ENCODE data around the gene RBM42.

Gene RBM42

GRCh38 chr19:35601971-35602370, 26.9 kb upstream of the RBM42 start:
- TF ChIP-seq REST (IDR thresholded peaks at IDR 0.05; ENCODE audit: insufficient read depth in 1 of 2, low read depth in 2 of 2, low read length in 2 of 2), result no peak
- no peak for TF ChIP-seq FOXP2 (optimal IDR thresholded peaks at IDR 0.05; ENCODE audit: borderline replicate concordance, extremely low read depth, extremely low read length, insufficient read depth)
- TF ChIP-seq TAF1 (IDR thresholded peaks at IDR 0.05; ENCODE audit: borderline replicate concordance, insufficient read depth, low read length), result no peak
- TF ChIP-seq SIN3A (IDR thresholded peaks at IDR 0.05; ENCODE audit: borderline replicate concordance, insufficient read depth, low read length), result no peak
- TF ChIP-seq POLR2AphosphoS5 (IDR thresholded peaks at IDR 0.05; ENCODE audit: low read depth, low read length), result no peak

GRCh38 chr19:35607661-35608060, 21.2 kb upstream of the RBM42 start:
- no peak for TF ChIP-seq REST (IDR thresholded peaks at IDR 0.05; ENCODE audit: insufficient read depth in 1 of 2, low read depth in 2 of 2, low read length in 2 of 2)
- no peak for TF ChIP-seq POLR2AphosphoS5 (IDR thresholded peaks at IDR 0.05; ENCODE audit: low read depth, low read length)
- TF ChIP-seq TAF1 (IDR thresholded peaks at IDR 0.05; ENCODE audit: borderline replicate concordance, insufficient read depth, low read length), result no peak
- TF ChIP-seq FOXP2 (optimal IDR thresholded peaks at IDR 0.05; ENCODE audit: borderline replicate concordance, extremely low read depth, extremely low read length, insufficient read depth), result no peak
- no peak for TF ChIP-seq SIN3A (IDR thresholded peaks at IDR 0.05; ENCODE audit: borderline replicate concordance, insufficient read depth, low read length)

- no peak for TF ChIP-seq REST (IDR thresholded peaks at IDR 0.05; ENCODE audit: insufficient read depth in 1 of 2, low read depth in 2 of 2, low read length in 2 of 2)
- no peak for TF ChIP-seq TAF1 (IDR thresholded peaks at IDR 0.05; ENCODE audit: borderline replicate concordance, insufficient read depth, low read length)
- TF ChIP-seq SIN3A (IDR thresholded peaks at IDR 0.05; ENCODE audit: borderline replicate concordance, insufficient read depth, low read length), result no peak
- no peak for TF ChIP-seq FOXP2 (optimal IDR thresholded peaks at IDR 0.05; ENCODE audit: borderline replicate concordance, extremely low read depth, extremely low read length, insufficient read depth)
These were observed 20.6 kb upstream of the RBM42 start for GRCh38 chr19:35608251-35608650.

GRCh38 chr19:35609851-35610353, 18.9 kb upstream of the RBM42 start:
- TF ChIP-seq REST (IDR thresholded peaks at IDR 0.05; ENCODE audit: insufficient read depth in 1 of 2, low read depth in 2 of 2, low read length in 2 of 2) (no peak), POLR2AphosphoS5 (IDR thresholded peaks at IDR 0.05; ENCODE audit: low read depth, low read length) (no peak), TAF1 (IDR thresholded peaks at IDR 0.05; ENCODE audit: borderline replicate concordance, insufficient read depth, low read length) (no peak), FOXP2 (optimal IDR thresholded peaks at IDR 0.05; ENCODE audit: borderline replicate concordance, extremely low read depth, extremely low read length, insufficient read depth) (no peak), SIN3A (IDR thresholded peaks at IDR 0.05; ENCODE audit: borderline replicate concordance, insufficient read depth, low read length) (no peak)

- TF ChIP-seq FOXP2 (optimal IDR thresholded peaks at IDR 0.05; ENCODE audit: borderline replicate concordance, extremely low read depth, extremely low read length, insufficient read depth) (no peak), POLR2AphosphoS5 (IDR thresholded peaks at IDR 0.05; ENCODE audit: low read depth, low read length) (no peak), SIN3A (IDR thresholded peaks at IDR 0.05; ENCODE audit: borderline replicate concordance, insufficient read depth, low read length) (no peak), REST (IDR thresholded peaks at IDR 0.05; ENCODE audit: insufficient read depth in 1 of 2, low read depth in 2 of 2, low read length in 2 of 2) (no peak), TAF1 (IDR thresholded peaks at IDR 0.05; ENCODE audit: borderline replicate concordance, insufficient read depth, low read length) (no peak)
These were observed 16.6 kb upstream of the RBM42 start for GRCh38 chr19:35612224-35612558.
